Stimulated activated naive CD4-positive, alpha-beta T cell treated with Interleukin-2 at 50 U/mL for 16 hours (primary cell): ENCODE results near the gene B4GALT3.
A peak's percentile ranks its signal among the peaks of the same experiment; 100 is the strongest.

ENCODE experiments used
- DNase-seq: peaks from one replicate; lab custom pipeline; 2025; lab: John Stamatoyannopoulos, UW

Gene B4GALT3

GRCh38 chr1:161162806-161163205, 14.5 kb downstream of the B4GALT3 start:
- DNase-seq, result no peak

- no peak for DNase-seq
Observed at GRCh38 chr1:161162052-161162451, 15.3 kb downstream of the B4GALT3 start.

- no peak for DNase-seq
Observed at GRCh38 chr1:161161652-161162051, 15.7 kb downstream of the B4GALT3 start.

- no peak for DNase-seq
Observed at GRCh38 chr1:161160671-161161145, 16.6 kb downstream of the B4GALT3 start.

- DNase-seq, result no peak
Observed at GRCh38 chr1:161159913-161160243, 17.4 kb downstream of the B4GALT3 start.

GRCh38 chr1:161159087-161159912, 18.0 kb downstream of the B4GALT3 start, which contains the start of gene USP21:
Gene USP21, plus strand, starts transcription at chr1:161159500. Its CDS starts 1,141 bp downstream, at chr1:161160641.
- peak; percentile 86 for DNase-seq

- DNase-seq, result no peak
Observed at GRCh38 chr1:161158316-161159010, 18.8 kb downstream of the B4GALT3 start.

GRCh38 chr1:161157867-161158266, 19.4 kb downstream of the B4GALT3 start:
- no peak for DNase-seq

GRCh38 chr1:161153682-161154337, 23.5 kb downstream of the B4GALT3 start, which contains the start of gene UFC1:
Gene UFC1, plus strand, starts transcription at chr1:161153978. Its CDS starts 20 bp downstream, at chr1:161153998.
- peak; percentile 78 for DNase-seq

- DNase-seq, result no peak
Observed at GRCh38 chr1:161153176-161153575, 24.1 kb downstream of the B4GALT3 start.

- no peak for DNase-seq
Observed at GRCh38 chr1:161145832-161146231, 31.5 kb downstream of the B4GALT3 start.

- no peak for DNase-seq
Observed at GRCh38 chr1:161140755-161141400, 36.4 kb downstream of the B4GALT3 start.

- no peak for DNase-seq
Observed at GRCh38 chr1:161139766-161140165, 37.5 kb downstream of the B4GALT3 start.

- no peak for DNase-seq
Observed at GRCh38 chr1:161138431-161138830, 38.9 kb downstream of the B4GALT3 start.

GRCh38 chr1:161137881-161138280, 39.4 kb downstream of the B4GALT3 start:
- DNase-seq, result no peak

GRCh38 chr1:161133220-161133740, 44.0 kb downstream of the B4GALT3 start:
- DNase-seq, result no peak

- peak; percentile 92 for DNase-seq
Observed at GRCh38 chr1:161132410-161133219, 44.7 kb downstream of the B4GALT3 start, which contains the start of gene DEDD. Gene DEDD, minus strand, starts transcription at chr1:161132667. Its CDS starts 8,205 bp downstream, at chr1:161124462.

GRCh38 chr1:161131523-161132409, 45.5 kb downstream of the B4GALT3 start:
- DNase-seq, result no peak

- no peak for DNase-seq
Observed at GRCh38 chr1:161130266-161130665, 47.0 kb downstream of the B4GALT3 start.
